SK-MEL-5 (cell line): ENCODE data around the gene STK25. TPM values are rescaled to one million over a fixed set of nuclear protein-coding genes. Genes with fewer than 3 reads are reported as not detected.
"Not testable (repeated sequence)": the region's sequence is repeated elsewhere in the genome, so short reads cannot be mapped to it uniquely, and the experiment has no call there.

Source experiments
- DNase-seq: peaks from one replicate; pipeline ENCODE4 v3.0.0-alpha.2; 2016; ENCODE audit warnings: low read depth, low spot score
- in situ Hi-C: cut with HindIII; loops from 2 replicates; pipeline ENCODE4 v1.10.0; 2016; ENCODE audit warnings: low sequenced_read_pairs, high pct_unique_total_duplicates, low pct_unique_long_range_greater_than_20kb
- total RNA-seq: library from RNA; depleted of rRNA; stranded (reverse); fragments of >200 nt; shearing (Covaris generic); gene quantifications from 2 replicates; pipeline ENCODE4 v1.2.3, GENCODE V29; 2014

STK25 gene
- total RNA-seq, 1 experiment from 2014 or later: 64.2 TPM

DNA sequence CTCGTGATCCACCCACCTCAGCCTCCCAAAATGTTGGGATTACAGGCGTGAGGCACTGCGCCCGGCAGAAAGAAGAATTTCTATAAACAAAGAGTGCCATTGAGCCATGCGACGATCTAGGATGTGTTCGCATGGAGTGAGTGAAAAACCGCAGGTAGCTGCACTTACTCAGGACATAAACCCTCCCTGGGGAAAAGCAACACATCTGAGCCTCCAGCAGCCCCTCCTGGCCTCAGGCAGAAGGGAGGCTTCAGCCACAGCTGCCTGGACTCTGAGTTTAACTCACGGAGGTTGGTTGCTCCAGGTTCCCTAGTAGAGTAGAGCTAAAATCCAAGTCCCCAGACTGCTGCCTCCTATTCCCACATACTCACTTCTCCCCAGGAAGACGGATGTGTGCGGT, 11.3 kb upstream of the STK25 start:
- DNase-seq: peak; percentile 51
- in situ Hi-C loops: no loop called here

GRCh38 chr2:241517297-241517696, 8.9 kb upstream of the STK25 start:
- in situ Hi-C loops: no loop called here
- no peak for DNase-seq

GRCh38 chr2:241516520-241516965, 8.2 kb upstream of the STK25 start:
- DNase-seq: no peak

DNA sequence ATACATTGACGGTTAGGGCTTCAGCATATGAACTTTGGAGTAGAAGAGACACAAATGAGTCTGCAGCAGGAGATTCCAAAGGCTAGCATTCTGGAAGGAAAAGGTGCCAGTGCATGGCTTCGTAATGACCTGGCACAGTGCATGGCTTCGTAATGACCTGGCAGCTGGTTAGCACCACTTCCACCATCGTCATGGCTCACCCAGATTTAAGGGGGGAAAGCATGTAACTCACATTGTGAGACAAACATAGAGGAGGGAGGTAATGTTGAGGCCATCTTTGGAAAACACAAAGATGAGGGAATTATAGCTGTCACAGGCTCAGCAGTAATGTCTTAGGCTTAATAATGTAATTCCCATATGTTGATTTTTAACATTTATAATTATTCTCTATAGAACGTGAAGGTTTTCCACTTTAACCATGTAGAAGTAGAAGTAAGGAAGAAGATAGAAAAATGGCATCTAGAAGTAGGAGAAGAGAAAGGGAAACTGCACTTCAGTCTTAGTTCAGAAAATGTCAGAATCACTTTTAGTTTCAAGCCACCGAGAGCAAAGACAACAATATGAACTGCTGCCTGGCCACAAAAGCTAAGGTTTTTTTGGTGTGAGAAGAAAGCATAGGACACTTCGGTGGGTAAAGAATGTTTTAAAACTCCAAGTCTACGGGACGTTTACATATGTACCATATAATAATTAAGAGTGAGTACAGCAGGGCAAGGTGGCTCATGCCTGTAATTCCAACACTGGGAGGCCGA, 6.8 kb upstream of the STK25 start:
- in situ Hi-C loops: no loop called here
- DNase-seq: no peak

More at GRCh38 chr2:241516520-241516965, 8.2 kb upstream of the STK25 start:
- in situ Hi-C loops: no loop called here

DNA sequence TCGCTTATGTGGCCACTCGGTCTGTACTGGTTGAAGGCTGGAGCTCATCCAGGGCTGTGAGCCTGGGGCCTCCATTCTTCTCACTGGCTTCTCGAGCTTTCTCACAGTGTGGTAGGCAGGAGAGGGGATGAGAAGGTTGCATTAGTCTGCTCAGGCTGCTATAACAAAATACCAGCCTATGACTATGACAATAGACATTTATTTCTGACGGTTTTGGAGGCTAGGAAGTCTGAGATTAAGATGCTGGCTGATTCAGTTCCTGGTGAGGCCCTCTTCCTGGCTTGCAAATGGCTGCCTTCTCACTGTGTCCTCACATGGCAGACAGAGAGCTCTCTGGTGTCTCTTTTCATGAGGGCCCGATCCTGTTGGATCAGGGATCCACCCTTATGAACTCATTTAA, 6.2 kb upstream of the STK25 start:
- in situ Hi-C loops: no loop called here
- no peak for DNase-seq

GRCh38 chr2:241511091-241511741, 2.8 kb upstream of the STK25 start:
- no peak for DNase-seq
- in situ Hi-C loops: no loop called here

DNA sequence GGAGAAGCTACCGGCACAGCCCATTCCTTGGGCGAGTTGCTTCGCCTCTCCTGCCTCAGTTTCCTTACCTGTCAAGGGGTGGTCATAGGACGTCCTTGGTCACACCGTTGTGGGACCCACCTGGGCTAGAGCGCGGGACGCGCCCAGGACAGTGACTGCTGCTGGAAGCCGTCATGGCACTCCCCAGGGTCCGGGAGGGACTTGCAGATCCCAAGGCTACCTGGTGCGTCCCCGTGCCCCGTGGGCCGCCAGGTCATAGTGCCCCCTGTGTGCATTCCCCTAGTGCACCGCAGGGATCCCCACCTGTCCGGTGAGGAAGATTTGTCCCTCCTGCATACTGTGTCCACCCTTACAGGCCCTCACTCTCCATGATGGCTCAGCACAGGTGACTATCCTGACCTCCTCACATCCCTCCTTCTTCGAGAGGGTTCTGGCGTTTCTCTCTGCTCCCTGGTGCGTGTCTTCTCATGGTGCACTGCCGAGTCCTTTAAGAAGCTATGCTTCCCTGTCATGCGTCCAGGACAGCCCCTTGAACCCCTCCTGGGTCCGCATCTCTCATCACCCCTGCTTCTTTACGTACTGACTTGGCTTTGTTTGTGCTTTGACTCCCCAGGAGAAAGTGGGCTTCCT, 886 bp upstream of the STK25 start:
- DNase-seq: no peak
- in situ Hi-C loops: no loop called here

DNA sequence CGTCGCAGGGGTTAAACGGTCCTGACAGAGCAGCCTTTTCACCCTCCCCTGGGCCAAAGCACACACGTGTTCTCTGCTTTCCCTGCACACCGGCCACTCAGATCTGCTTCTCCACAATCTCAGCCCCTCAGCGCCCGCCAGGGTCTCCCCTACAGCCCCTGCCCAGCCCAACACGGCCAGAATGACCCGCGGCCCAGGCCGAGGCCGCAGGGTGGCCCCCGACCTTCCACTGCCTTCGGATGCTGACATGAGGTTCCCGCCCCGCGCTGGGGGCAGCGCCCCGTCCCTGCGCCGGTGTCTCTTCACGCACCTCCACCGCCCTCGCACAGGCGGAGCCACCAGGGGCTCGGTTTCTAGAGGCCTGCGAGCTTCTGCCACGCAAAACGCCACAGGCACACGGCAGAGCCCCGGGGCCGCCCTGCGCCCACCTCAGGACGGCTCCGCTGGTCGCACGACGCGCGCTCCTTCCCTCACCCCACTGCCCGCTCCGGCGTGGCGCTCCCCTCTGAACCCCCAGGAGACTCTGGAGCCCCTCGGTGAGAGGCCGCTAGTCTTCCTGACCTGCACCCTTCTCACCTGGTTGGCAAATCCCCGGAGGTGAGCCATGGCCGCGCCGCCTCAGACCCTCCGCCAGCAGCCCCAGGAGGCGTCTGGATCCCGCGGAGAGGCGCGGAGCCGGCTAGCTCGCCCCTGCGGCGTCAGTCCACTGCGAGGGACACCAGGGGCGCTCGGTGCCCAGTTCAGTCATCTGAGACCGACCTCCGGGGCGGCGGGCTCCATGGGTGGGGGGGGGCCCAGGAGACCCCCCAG, 749 bp downstream of the STK25 start:
- peak; percentile 47 for DNase-seq
- in situ Hi-C loops: no loop called here

- in situ Hi-C loops: no loop called here
- DNase-seq: no peak
These were observed 1.5 kb downstream of the STK25 start for GRCh38 chr2:241506793-241507429.

- DNase-seq, in situ Hi-C loops: not testable (repeated sequence)
These were observed 2.1 kb downstream of the STK25 start for GRCh38 chr2:241506317-241506716.

DNA sequence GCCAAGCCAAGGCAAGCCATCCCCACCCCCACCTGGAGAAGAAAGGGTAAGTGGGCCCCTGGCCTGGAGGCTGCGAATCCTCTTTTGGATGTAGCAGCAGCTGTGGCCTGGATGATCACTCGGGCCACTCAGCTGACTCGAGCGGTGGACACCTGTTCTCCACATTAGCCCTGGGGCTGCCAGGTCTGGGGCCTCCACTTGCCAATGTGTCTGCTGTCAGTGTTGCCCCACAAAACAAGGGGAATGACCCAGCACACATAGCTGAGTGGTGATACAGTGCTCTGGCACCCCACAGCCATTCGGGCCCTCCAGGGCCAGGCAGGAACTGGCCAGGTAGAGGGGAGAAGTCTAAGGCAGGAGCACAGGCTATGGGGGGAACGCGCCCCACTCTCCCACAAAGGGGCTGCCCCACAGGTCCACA, 2.6 kb downstream of the STK25 start:
- in situ Hi-C loops: no loop called here
- no peak for DNase-seq

GRCh38 chr2:241505086-241505780, 3.2 kb downstream of the STK25 start:
- in situ Hi-C loops: no loop called here
- no peak for DNase-seq

GRCh38 chr2:241503776-241504392, 4.5 kb downstream of the STK25 start:
- in situ Hi-C loops: no loop called here
- DNase-seq: no peak

- no peak for DNase-seq
- in situ Hi-C loops: no loop called here
These were observed 6.1 kb downstream of the STK25 start for GRCh38 chr2:241502281-241502680.

- in situ Hi-C loops: no loop called here
- no peak for DNase-seq
These were observed 6.8 kb downstream of the STK25 start for GRCh38 chr2:241501551-241501950.

- in situ Hi-C loops: no loop called here
- DNase-seq: no peak
These were observed 7.3 kb downstream of the STK25 start for GRCh38 chr2:241501099-241501541.
